ENCODE data around the gene SPATS2L. TPM values are rescaled to one million over a fixed set of nuclear protein-coding genes. Genes with fewer than 3 reads are reported as not detected.

The SPATS2L gene
- total RNA-seq, 1 donor from 2014 or later: 40.8 TPM

DNA sequence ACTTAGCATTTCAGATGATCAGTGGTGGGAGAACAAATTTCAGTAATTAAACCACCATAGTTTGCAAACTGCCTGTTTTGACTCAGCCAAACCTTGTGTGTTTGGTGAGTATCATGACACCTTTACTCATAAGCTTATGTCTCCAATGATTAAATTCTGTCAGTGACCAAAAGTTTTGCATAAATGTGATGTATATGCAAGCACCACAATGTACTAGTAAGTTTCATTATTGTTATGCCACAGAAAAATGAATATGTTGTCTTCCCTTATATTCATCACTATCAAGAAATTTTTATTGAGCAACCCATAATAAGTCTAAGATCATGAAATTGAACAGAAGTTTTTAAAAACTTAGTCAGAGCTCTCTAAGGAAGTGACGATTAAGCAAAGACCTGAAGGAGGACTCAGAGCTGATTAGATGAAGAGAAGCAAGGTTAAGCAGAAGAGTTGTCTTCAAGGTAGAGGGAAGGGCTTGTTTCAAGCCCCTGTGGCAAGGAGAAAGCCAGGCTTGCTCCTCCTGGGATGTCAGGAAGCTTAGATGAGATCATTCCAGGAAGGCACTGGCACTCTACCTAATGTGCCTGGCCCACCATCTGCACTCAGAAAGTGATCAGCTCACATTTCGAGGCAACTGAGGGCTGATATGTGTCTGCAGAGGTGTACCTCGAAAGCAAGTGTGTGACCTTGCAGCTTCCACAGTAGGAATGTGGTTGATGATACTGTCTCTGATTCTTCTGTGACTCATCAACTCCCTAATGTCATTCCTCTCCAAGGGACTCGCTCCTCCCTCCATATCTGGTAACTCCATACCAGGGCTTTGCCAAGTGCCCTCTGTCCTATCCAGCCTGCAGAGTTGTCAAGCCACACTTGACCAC is 148.7 kb downstream of the SPATS2L start:
- FAIRE-seq (no peak), DNase-seq (ENCODE audit: low spot score in 2 of 2) (no peak)

DNA sequence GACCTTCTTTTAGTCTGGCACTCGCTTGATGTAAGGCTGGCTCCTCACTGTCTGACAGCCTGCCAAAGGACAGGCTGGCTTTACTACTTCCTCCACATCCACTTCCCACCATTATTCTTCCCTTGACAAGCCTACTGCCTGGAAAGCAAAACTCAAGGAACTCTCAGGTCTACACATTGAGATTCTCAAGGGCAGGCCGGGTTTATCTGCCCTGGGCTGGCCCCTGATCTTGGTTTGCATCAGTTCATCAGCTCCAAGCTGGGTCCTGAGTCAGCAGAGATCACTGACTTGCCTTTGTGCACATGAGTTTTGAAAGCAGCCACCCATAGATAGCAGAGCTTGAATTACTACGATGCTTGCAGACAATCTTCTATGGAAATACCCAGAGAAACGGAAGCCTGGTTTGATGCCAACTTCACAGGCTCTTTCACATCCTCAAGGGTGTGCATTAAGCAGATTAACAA is 149.5 kb downstream of the SPATS2L start:
- no peak for FAIRE-seq
- DNase-seq (ENCODE audit: low spot score in 2 of 2): no peak

DNA sequence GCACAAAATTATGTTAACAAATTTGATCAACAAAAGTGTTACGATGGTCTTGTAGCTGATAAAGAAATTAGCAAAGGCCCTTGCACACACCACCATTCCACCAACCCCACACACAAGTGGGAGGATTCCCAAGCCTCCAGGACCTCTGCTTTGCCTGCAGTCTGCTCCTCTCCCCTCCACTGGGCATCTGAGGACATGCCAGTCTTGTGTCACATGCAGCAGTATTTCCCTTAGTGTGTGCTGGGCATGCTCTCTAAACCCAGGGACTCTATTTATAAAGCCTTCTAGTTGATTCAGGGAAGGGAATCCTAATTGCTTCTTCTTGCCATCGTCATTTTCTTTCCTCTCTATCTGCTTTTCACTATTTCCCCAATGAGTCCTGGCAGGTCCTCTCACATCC is 150.1 kb downstream of the SPATS2L start:
- FAIRE-seq (no peak), DNase-seq (ENCODE audit: low spot score in 2 of 2) (no peak)

DNA sequence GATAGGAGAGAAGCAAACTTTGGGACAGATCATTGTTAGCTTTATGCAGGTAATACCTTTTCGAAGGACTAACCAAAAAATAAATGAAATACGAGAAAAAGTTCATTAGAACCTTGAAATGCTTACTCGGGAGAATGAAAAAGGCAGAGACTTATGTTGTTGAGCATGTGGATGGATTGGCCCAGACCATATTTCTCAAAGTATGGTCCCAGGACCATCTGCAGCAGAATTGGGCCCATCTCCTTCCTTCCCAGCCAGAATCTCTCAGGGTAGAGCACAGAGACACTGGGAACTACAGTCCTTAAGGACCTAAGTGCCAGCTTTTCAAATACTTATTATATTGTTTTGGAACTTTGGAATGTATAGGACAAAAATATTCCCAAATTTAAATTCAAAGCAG is 152.6 kb downstream of the SPATS2L start:
- FAIRE-seq (no peak), DNase-seq (ENCODE audit: low spot score in 2 of 2) (no peak)

DNA sequence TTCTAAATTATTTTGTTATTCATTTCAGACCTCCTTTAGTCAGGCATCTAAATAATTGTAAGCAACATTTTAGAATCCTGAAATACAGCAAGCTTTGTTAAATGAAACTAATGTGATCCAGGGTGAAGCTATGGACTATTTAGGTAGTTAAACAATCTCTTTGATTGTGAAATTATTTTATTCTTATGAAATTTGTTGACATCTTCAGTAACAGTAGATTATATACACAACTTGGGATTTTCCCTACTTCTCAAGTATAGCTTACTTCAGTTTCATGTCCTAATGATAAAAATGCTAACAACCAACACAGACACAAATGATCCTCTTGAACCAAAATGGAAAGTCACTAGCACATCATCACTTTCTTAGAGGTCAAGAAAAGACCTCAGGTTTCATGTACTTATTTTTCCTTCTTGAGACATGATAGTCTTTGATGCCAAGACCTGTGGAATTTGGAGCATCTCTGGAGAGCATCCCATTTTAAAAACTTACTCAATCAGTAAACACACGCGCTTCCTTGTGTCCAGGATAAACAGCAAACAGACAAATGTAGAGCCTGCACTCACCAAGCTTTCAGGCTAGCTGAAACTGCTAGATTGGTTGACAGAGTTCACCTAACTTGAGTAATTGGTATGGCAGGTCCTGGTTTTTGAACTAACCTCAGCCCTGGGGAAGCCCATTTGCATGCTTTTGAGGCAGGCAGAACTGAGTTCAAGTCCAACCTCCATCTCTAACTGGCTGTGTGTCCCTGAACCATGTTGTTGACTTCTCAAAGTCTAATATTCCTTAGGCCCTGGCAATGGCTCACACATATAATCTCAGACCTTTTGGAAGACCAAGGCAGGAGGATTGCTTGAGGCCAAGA is 155.6 kb downstream of the SPATS2L start:
- no peak for DNase-seq (ENCODE audit: low spot score in 2 of 2)
- no peak for FAIRE-seq

DNA sequence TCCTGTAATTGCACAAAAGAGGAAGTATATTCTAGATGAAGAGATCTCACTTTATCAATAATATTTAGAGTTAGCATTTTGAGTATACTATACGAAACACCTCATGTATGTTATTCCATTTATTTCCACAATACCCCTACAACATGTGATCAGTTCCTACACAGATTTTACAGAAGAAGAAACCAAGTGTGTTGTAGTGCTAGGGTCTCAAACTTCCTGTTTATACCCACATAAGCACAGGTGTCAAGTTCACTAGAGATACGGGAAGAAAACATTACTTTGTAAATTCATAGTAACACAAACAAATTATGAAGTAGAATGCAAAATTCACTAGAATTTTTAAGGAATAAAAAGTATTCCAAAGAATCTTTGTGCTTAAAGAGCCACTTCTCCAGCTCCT is 157.0 kb downstream of the SPATS2L start:
- no peak for DNase-seq (ENCODE audit: low spot score in 2 of 2)
- no peak for FAIRE-seq

DNA sequence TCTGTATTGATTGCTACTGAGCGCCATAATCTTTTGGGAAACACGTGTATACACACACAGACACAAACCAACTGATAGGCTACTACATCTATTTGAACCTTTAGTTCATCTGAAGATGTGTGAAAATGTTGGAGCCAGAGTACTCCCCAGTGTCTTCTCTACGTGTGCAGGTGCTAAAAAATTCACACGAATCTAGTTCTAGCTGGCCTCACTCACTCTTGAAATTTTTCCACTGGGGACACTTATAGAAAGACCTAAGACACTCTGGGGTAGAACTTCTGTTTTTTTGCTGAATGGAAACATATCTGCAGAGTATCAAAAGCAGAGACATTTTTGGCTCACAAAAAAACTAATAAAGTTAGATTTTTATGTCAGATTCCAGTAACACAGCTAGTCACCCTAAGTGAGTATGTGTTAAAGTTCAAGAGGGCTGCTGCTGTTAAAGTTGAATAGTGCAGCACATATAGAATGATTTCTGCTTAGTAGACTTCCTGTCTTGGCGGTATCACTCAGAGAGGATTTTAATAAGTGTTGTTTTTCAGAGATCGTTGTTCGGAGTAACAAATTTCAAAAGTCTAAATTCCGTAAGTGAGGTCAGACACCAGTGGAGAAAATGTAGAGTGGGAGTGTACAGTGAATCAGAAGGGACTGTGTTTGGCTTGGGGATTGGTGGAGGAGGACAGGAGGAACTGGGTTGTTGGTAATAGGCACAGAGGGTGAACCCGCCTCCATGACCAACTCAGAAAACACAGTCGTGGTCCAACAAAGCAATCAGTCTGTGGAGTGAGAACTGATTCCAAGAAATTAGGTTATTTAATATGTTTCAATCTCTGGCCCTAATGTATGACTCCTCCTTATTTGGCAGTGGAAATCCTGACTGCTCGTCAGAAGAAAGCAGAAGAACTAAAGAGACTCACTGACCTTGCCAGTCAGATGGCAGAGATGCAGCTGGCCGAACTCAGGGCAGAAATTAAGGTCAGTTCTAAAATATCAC is 160.2 kb downstream of the SPATS2L start:
- FAIRE-seq: no peak

DNA sequence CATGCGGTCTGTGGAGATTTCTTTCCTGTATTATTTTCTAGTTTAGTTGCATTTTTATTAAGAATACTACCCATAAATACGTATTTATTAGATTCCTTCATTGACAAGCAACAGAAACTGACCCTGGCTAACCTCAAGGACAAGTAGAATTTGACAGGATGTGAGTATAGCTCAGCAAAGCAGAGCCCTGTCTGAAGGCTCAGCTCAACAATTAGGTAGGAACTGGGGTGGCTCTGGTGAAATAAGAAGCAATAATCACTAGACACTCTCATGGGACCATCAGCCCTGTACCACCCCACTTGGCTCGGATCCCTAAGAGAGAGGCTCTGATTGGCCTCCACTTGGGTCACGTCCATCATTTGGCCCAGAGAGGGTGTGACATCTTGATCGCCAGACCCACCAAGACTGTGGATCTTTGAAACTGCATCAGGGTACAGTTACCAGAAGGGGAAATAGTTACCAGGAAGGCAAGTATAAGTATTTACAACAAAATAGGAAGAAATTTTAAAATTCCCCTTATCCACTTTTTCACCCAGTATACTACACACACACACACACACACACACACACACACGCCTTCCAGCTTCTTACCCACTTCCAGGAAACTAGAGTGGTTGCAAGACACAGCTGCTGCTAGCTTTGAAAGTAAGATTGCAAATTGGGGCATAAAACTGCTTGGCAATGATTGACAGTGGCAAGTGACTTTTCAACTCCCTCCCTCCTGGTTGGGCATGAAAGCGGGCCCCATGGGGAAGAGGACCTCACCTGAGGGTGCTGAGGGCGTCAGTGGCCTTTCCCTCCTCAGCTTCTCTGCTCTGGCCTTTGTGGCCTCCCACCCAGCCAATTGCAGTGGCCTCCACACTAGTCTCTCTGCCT is 161.6 kb downstream of the SPATS2L start:
- no peak for FAIRE-seq
- no peak for DNase-seq (ENCODE audit: low spot score in 2 of 2)

More for the DNA sequence above, 160.2 kb downstream of the SPATS2L start:
- no peak for DNase-seq (ENCODE audit: low spot score in 2 of 2)

DNA sequence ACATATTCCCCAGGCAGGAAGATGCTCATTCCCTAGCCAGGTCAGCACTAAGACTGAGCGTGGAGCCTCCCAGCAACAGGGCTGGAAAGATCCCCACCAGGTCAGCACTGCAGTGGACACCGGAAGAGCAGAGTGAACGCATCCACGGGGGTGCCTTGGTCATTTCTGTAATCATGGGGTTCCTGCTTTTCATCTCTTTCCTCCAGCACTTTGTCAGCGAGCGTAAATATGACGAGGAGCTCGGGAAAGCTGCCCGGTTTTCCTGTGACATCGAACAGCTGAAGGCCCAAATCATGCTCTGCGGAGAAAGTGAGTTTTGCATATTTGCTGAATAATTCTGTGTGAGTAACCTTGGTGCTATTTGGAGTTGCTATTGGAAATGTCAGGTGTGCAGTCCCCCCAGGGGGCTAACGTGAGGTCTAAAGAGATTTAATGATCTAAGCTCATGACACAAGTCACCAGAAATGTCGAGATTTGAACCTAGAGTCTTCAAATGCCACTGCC is 163.3 kb downstream of the SPATS2L start:
- DNase-seq (ENCODE audit: low spot score in 2 of 2) (no peak), FAIRE-seq (no peak)

DNA sequence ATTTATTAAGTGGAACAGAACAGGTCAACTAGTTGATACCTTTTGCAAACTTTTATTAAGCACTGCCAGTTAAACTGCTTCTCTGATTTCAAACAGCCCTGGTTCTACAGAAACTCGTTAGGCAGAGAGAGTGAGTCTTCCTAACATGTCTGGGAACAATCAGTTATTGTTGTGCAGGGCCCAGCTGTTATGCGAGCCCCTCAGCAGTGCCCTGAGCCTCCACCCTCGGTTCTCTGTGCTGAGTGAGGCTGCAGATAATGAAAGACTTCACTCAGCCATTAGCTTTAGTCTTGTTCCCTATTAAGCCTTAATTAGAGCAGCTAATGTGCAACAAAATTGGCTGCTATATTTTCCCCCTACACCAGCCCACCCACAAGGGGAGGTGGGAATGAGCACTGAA is 163.7 kb downstream of the SPATS2L start:
- FAIRE-seq: no peak
- peak in 1 of 2 donors; percentile 33 for DNase-seq (ENCODE audit: low spot score in 2 of 2)

DNA sequence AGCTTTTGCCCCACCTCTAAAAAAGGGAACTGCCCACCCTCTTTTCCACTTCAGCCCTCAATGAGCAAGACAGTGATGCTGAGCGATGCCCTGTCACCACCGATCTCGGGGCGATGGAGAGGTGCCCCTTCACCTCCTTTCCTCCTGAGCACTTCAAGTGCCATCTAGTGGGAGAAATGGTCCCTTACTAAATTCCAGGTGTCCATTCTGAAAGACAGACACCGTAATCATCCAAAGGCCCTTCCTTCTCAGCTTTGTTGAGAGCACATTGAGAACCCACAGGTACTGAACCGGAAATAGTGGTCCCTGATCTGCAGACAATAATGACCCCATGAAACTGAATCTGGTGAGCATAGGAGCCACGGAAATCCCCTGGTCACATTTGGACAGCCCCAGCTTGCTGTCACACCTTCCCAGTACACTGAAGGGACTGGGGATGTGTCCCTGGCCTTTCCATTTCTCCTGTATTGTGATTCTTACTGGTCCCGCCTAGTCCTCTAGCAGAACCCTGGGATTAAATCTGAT is 164.9 kb downstream of the SPATS2L start:
- FAIRE-seq (no peak), DNase-seq (ENCODE audit: low spot score in 2 of 2) (peak; percentile 39 to 66)

DNA sequence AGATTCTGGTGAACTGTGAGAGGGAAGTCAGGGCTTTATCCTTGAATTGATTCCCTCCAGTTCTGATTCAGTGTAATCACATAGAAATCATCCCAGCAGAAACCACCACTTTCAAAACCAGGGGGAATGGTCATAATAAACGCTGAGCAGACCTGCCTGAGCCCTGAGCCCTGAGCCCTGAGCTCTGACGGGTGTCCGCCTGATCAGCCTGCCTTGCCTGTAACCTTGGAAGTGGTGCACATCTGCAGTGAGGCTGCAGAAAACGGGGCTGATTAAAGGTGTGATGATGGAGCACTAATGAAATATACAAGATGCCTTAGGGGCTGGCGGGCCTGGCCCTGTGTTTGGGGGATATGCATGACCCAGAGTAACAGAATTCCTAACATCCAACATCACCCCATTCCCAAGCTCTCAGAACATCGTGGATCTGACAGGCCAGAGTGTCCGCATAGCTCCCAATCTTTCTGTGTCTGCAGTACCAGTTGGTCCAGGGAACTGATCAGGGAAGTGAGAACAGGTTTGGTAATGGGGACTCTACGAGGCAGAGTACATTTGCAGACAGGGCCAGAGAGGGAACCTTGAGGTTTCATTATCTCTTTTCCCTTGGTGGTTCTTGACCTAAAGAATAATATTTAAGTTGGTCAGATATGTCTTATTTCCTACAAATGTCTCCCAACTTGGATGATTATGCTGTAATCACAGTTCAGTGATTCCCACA is 165.6 kb downstream of the SPATS2L start:
- FAIRE-seq: no peak

DNA sequence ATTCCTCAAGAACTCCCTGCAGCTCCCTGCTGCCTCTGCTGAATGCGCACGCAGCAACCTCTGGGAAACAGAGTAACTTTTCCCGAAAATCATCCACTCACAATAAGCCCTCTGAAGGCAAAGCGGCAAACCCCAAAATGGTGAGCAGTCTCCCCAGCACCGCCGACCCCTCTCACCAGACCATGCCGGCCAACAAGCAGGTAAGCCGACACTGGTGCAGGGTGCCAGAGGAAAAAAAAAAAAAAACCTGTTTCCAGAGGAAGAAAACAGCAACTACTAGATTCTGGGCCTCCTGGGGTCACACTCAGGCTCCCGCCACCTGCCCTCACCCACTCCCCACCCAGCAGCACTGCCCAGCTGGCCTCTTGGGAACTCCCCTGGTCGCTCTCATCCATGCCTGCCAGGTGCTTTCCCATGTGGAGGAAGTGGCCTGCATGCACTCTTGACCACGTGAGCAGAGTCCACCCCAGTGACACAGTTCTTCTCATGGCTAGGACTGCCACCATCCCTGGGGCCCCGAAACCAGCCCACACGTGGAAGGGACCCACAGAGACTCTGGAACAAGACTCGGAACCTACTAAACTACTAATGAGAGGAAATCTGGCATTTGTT is 166.5 kb downstream of the SPATS2L start:
- DNase-seq (ENCODE audit: low spot score in 2 of 2) (no peak), FAIRE-seq (no peak)

More for the DNA sequence above, 165.6 kb downstream of the SPATS2L start:
- DNase-seq (ENCODE audit: low spot score in 2 of 2): no peak

DNA sequence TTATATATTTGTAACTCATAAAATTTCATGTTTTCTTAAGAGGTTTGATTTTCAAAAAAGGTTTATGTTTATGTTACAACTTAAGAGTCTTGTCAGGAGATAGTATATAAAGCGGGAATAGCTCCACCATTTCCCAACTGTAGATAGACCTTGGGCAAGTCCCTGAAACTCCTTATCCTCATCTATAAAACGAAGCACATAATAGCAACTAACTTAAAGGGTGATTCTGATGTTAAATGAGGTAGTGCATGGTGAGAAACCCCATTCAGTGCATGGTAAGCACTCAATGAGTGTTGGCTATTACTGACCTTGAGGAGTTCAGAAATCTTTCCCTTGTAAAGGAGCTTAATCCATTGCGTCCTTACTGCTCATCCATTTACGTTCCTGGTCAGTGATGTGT is 169.3 kb downstream of the SPATS2L start:
- FAIRE-seq (no peak), DNase-seq (ENCODE audit: low spot score in 2 of 2) (no peak)

DNA sequence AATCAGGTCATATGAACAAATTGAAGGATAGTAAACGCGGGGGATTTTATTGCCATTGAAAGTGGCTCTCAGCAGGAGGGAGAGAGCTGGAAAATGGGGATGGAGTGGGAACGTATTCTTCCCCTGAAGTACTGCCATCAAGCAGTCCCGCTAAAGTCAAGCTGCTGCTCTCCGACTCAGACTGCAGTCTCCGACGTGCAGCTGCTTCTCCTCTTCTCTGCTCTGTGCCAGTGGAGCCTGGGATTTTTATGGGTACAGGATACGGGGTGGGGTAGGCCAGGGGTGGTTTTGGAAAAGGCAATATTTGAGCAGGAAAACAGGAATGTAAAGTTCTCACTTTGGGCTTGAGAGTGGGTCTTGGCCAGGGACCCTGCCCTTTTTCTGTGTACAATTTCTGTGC is 170.3 kb downstream of the SPATS2L start:
- DNase-seq (ENCODE audit: low spot score in 2 of 2) (no peak), FAIRE-seq (no peak)

DNA sequence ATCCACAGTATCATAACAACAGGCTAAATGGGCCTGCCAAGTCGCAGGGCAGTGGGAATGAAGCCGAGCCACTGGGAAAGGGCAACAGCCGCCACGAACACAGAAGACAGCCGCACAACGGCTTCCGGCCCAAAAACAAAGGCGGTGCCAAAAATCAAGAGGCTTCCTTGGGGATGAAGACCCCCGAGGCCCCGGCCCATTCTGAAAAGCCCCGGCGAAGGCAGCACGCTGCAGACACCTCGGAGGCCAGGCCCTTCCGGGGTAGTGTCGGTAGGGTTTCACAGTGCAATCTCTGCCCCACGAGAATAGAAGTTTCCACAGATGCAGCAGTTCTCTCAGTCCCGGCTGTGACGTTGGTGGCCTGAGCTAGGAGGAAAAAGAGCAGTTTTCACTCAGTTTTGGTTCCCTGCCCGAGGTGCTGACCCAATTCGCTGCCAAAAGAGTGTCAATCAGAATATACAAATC is 171.2 kb downstream of the SPATS2L start:
- FAIRE-seq: no peak
- DNase-seq (ENCODE audit: low spot score in 2 of 2): peak in 1 of 2 donors; percentile 30

DNA sequence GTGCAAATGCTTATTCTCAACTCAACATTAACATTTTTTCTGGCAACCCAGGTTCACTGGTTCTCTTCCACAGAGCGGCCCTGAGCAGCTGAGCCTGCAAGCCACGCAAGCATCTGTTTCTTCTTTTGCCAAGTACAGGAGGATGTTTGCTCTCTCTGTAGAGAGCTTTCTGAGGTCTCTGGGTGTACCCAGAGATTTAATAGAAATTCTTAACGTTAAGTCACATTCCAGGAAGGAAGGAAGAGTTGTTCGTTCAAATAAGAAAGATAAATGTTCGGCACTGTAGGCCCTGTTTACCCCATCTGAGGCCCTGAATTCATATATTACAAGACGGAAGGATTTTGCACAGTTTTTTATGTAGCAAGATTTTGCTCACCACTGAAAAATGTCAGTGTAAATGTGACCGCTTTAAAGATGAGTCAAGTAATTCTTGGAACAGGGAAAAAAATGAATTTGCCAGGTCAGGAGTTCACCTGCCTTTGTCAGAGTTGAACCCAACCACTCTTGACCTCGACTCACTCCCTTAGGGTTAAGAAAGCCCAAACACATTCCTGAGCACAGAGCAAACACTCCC is 173.3 kb downstream of the SPATS2L start:
- FAIRE-seq: no peak
- DNase-seq (ENCODE audit: low spot score in 2 of 2): no peak
